GM12873 (cell line): Measurements from ENCODE around the gene BMP10.

Source experiments
- CTCF ChIP-seq: IDR thresholded peaks from 2 replicates; pipeline ENCODE4 v1.5.1; 2012; ENCODE audit warnings: low read depth, mild to moderate bottlenecking, moderate library complexity, low read length, control low read depth; ENCODE audit not compliant: insufficient read depth; ENCODE audit errors: missing control alignments

The BMP10 gene

GRCh38 chr2:68817306-68817705, 53.9 kb downstream of the BMP10 start:
- TF ChIP-seq CTCF: no peak
